GM21515 (cell line): ENCODE data around the gene CUL7.
A peak's percentile ranks its signal among the peaks of the same experiment; 100 is the strongest.
"Not testable (repeated sequence)": the region's sequence is repeated elsewhere in the genome, so short reads cannot be mapped to it uniquely, and the experiment has no call there.

Experiments used
- ATAC-seq: cut with Tn5 transposase; IDR thresholded peaks from one replicate; pipeline ENCODE4 v1.9.1; 2021; ENCODE audit not compliant: unreplicated experiment

The CUL7 gene

DNA sequence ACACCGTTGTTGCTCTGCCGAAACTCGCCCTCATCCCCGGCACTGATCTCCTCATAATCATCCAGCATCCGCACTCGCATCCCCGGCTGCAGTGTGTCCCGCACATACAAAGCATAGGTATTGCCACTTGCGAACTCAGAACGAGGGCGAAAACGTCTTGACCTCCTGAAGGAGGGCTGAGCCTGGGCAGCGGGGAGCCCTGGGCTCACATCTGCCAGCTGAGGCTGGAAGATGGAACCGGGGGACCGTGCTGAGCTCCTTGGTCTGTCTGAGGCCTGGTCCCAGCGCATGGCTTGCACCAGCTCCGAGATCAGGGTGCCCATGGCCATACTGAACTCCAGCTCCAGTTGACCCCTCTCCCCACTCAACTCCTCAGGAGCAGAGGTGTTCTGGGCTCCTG lies 2.7 kb downstream of the CUL7 start:
- no peak for ATAC-seq

DNA sequence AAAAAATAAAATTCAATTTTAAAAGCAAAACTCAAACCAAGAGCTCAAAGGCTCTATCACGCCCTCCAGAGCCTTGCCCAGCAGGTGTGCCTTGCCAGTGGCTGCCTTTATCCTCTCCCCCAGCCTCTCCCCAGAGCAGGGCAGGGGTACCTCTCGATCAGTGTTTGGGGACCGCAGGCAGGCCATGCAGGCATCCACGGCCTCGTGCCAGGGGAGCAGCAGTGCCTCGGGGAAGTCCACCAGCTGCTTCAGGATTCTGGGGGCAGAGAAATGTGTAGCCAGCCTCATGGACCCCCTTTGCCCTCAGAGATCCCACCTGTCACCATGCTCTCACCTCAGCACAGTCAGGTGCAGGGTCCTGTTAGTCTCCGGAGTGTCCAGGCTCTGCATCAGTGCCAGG lies 5.7 kb downstream of the CUL7 start:
- no peak for ATAC-seq

DNA sequence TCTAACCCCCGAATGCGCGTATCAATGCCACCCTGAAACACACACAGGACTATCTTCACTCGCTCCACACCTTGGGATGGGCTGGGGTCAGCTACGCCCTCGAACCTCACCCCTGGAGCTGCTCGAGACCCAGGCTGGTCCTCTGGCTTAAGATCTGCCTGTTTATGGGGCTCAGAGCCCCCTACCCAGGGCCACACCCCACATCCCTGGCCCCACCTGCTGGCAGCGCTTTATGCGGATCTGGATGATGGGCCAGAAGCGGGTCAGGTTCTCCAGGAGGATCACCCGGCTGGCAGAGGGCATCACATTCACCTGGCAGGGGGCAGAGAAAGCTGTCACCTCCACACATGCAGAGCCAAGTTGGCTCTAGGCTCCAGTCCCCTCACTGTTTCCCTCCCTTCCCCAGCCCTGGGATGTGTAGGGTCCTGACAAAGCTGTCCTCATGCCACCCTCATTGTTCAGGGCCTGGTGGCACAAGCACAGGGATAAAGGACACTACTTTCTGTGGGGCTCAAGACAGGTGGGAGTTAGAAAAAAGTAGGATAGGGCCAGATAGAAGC lies 8.2 kb downstream of the CUL7 start:
- no peak for ATAC-seq

DNA sequence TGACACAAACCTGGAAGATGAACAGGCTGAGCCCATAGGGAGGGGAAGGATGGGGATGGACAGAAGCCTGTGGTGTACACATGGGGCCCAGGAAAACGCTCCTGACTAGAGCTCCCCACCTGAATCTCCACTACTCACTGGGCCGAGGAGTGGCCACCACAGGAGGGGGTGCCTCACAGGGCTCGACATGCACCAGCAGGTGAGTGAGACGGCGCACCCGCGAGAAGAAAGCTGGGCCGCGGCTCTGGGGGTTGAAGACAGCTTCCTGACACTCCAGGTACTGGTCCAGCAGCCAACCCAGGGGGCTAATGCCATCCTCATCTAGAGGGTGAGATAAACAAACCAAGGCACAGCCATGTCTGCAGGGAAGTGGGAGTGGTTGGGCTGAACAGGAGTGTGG lies 10.3 kb downstream of the CUL7 start:
- no peak for ATAC-seq

DNA sequence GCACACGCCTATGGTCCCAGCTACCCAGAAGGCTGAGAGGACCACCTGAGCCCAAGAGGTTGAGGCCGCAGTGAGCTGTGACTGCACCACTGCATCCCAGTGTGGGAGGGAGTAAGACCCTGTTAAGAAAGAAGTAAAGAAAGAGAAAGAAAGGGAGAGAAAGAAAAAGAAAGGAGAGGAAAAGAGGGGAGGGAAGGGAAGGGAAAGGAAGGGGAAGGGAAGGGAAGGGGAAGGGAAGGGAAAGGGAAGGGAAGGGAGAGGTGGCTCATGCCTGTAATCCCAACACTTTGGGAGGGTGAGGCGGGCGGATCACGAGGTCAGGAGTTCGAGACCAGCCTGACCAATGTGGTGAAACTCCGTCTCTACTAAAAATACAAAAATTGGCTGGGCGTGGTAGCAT lies 12.2 kb downstream of the CUL7 start:
- not testable (repeated sequence) for ATAC-seq

DNA sequence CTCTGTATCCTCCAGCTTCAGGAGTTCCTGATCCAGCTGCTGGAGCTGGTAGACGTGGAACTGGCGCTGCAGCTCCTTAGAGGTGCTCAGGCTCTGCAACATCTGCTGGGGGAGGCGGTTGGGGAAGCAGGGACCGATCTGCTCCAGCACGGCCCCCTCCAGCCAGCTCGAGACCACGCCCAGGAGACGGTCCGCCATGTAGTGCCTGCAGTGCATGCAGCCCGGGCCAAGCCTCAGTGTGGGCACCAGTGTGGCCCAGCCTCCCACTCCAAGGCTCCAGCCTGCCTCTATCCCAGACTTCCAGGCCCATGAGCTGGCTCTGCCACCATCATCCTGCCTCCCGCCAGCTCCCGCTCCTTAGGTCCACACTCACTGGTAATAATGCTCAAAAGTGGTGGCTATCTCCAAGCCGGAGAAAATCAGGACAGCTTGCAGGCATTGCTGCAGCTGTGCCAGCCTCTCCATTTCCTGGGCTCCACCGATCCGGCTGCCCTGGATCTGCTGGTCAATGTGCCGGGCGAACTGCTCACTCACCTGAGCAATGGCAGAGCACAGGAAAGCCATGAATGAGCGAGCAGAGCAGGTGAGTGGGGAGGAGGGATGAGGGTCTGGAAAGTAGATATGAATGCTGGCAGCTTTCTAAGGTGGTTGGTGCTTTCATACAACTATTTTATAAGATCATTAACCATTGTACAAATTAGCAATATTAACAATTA lies 13.0 kb downstream of the CUL7 start:
- ATAC-seq = no peak

DNA sequence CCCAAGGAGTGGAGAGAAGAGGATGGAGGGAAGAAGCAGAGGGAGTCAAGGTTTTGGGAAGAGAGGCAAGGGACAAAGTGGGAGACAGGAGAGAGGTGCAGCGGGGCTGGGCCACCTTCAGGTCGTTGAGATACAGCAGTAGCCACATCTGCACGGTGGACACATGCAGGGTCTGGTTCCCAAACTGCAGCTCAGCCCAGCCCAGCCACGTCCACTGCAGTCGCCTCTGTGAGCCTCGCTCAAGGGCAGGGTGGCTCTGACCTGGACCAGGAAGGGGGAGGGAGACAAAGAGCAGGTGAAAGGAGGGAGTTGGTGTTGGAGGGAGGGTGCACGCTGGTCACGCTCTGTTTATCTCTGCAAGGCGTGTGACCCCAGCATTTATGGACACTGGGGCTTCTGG lies 14.9 kb downstream of the CUL7 start:
- ATAC-seq = no peak

DNA sequence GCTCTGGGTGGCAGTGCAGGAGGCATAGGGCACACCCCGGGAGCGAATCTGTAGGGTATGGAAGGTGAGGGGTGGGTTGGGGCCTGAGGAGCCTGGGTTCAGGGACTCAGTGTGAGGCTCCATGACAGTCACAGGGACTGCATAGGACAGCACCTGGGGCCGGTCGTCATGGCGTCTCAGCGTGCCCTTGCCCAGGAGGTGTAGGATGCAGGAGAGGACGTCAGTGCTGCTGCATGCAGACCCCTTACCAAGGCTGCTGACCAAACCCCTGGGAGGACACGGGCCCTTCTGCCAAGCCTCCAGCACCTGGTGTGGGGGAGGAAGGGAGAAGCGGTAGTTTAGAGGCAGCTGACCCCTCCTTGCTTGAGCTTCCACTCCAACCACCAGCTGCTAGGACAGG lies 15.9 kb downstream of the CUL7 start:
- no peak for ATAC-seq

DNA sequence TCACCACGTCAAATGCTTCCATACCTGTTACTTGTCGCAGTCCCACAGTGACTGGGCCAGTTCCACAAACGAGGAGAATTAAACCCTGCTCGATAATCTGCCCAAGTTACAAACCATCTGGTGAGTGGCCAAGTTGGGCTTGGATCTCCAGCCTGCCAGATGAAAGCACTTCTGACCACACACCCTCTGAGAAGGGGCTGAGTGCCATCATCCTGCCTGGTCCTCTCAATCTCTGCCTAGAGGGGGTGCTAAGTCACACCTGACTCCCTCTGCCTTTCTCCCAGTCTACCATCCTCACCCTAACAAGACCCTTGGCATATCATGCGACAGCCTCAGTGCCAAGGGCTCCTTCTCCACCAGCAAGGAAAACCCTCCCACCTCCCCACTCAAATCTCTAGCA lies 16.5 kb downstream of the CUL7 start:
- no peak for ATAC-seq

DNA sequence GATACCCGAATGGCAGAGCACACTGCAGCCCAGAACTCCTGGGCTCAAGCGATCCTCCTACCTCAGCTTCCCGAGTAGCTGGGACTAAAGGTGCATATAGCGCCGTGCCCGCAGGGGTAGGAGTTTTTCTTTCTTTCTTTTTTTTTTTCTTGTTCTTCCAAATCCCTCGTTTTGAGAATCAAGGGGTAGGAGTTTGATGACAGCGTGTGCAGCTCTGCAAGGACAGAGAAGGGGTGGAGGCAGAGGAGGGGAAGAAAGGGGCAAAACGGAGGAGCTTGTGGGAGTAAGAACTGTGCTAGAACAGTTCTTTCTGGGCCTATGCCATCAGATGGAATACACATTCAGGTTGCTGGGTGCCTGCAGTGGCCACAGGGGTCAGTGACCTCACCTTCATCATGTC lies 16.9 kb downstream of the CUL7 start:
- ATAC-seq = no peak

DNA sequence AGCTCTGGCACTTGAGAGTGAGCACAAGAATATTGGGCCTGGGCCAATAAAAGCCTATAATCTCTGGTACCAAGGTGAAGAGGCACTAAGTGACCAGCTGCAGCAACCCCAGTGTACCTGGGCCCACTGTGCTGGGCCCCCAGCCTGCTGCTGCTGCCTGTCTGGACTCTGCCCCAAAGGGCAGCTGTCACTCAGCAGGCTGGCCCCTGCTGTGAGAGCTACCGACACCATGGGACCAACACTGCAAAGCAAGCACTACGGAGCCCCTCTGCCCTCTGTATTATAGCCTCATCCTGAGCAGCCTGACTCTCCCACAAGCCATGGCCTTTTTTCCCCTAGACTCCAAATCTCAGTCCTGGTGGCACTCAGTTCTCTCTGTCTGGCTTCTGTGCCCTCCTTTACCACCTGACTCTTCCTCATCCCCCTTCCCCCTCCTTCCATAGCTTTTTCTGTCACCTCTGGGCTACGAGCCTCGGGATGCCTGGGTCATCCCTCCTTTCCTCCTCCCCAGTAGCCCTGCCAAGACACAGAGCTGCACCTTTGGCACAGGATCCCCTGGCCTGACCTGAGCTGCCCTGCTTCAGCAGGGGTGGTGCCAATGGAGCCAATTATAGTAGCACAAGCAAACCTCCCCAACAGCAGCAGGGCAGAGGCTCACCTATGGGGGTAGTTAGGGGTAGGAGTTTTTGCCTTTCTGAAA lies 18.0 kb downstream of the CUL7 start:
- no peak for ATAC-seq

DNA sequence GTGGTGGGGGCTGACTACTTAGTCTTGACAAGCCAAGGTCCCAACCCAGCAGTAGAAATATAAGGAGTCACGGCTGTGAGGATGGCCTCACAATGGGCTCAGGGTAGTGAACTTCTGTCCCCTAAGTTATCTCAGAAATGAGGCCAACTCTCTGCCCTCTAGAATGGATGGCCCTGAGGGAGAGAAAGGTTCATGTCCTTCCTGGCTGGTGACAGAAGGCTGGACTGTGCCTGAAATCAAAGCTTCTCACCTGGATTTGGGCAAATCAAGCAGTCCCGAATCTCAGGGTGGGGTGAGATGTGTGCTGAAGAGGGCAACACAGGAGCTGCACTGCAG lies 19.5 kb downstream of the CUL7 start:
- no peak for ATAC-seq

DNA sequence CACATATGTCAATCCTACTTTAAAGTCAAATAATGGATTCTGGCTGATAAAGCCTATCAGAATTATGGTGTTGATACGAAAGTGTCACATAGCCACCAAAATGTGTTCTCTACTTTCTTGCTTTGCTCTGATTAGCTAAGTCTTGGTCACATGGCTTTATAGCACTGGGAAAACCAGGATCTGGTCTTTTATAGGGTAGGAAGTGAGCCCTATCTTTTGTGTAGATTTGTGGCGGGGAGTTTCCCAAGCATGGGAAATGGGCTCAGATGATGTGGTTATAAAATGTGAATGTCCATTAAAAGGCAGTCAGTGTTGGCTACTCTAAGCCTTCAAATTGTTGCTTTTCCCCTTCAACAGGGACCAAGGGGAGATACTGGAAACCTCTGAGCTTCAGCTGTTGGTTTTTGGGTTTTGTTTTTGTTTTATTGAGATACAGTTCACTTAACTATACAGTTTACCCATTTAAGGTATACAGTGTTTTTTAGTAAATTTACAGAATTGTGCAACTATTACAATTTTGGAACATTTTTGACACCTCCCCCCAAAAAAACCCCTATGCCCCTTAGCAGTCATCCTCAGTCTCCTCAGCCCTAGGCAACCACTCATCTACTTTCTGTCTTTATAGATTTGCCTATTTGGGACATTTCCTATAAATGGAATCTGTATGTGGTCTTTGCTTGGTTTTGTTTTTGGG lies 20.0 kb downstream of the CUL7 start:
- no peak for ATAC-seq

DNA sequence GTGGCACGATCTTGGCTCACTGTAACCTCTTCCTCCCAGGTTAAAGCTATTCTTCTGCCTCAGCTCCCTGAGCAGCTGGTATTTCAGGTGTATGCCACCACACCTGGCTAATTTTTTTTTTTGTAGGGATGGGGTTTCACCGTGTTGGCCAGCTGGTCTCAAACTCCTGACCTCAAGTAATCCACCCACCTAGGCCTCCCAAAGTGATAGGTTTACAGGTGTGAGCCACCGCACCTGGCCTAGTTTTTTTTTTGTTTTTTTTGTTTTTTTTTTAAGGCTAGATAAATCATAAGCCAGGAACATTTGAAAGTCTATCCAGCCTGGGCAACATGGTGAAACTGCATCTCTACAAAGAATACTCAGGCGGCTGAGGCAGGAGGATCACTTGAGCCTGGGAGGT lies 21.3 kb downstream of the CUL7 start:
- no peak for ATAC-seq

DNA sequence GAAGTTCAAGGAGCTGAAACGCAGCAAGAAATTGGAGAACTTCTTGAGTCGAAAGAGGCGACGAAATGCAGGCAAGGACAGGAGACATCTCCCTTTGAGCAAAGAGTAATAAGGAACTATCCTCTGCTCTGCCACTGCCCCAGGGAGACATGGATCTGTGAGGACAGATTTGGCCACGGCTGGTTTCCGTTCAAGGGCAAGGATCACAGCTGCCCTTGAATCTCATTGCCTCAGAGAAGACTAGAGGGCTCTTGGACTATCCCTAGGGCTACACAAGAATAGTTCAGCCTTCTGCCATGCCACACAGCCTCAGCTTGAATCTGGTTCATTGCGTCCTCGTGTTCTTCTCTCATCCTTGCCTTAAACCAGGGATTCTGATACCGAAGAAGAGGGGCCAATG lies 24.5 kb downstream of the CUL7 start:
- no peak for ATAC-seq

DNA sequence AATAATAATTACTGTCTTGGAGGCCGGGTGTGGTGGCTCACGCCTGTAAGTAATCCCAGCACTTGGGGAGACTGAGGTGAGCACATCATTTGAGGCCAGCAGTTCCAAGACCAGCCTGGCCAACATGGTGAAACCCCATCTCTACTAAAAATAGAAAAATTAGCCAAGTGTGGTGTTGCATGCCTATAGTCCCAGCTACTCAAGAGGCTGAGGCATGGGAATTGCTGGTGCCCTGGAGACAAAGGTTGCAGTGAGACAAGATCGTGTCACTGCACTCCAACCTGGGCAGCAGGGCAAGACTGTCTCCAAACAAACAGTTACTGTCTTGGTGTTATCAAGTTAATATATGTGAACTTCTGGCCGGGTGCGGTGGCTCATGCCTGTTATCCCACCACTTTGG lies 27.3 kb downstream of the CUL7 start:
- no peak for ATAC-seq

DNA sequence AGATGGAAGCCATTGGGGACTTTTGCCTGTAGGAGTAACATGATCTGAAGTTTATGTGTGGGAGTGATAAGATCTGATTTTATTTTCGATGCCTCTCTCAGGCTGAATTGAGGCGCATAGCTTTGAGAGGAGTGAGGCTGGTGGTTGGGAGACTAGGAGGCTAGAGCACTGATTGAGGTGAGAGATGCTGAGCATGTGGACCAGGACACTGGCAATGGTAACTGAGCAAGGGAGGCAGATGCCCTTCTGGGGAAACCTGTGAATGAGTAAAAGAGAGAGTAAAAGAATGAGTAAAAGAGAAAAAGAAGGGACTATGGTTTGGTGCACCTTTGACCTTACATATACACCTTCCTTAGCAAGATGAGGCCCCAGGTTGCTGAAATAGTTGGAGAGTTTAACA lies 29.2 kb downstream of the CUL7 start:
- no peak for ATAC-seq

DNA sequence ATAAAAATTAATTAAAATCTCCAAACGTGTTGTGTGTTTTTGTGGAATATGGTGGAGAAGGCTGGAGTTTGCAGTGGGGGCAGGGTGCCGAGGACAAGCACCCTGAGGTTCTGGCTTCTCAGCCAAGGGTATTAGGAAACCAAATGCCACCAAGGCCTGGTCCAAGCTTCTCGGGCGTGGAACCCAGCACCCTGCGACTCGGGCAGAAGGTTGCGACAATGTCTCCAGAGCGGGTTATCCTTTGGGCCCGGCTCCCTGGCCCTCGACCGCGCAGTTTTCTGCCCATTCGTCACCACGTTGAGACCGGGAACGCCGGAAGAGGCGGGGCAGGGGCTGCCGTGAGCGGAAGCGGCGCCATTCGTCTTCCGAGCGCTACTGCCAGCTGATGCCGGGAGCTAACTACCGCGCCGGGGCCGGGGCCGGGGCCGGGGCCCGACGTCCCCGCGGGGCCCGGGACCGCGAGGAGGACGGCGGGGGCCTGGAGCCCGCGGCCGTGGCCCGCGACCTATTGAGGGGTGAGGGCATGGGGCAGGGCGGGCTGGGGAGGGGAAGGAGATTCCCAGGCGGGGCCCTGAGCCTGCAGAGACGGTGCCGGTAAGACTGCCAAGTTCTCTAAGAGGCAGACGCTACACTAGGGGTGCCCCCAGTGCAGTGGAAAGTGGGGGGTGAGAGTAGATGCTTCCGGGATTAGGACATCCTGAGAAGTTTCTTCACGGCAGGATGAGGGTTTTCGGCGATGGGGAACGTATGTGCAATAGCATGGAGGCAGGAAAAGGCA lies 32.2 kb downstream of the CUL7 start, which contains the start of gene RRP36:
RRP36 (plus strand) TSS at position 354 of the 778 bp plus-strand sequence; CDS start at position 386, 32 bp downstream.
- ATAC-seq = peak; percentile 56

DNA sequence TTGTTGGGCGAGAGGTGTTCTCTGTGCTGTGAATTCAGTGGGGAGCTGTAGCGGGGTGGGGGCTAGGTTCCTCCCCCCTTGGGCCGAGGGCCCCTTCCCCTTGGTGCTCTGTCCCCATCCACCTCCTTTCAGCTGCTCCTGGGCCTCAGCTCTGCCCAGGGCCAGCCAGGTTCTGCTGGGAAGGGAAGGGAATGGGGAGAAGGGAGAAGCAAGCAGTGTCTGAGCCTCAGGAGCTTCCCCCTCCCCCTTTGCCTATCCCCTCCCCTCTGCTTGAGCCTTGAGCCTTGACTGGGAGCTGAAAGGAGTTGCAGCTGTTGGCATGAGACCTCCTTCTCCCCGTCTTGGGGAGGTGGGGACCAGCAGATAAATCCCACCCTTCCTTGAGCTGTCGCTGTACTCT lies 32.8 kb downstream of the CUL7 start:
- ATAC-seq = no peak

DNA sequence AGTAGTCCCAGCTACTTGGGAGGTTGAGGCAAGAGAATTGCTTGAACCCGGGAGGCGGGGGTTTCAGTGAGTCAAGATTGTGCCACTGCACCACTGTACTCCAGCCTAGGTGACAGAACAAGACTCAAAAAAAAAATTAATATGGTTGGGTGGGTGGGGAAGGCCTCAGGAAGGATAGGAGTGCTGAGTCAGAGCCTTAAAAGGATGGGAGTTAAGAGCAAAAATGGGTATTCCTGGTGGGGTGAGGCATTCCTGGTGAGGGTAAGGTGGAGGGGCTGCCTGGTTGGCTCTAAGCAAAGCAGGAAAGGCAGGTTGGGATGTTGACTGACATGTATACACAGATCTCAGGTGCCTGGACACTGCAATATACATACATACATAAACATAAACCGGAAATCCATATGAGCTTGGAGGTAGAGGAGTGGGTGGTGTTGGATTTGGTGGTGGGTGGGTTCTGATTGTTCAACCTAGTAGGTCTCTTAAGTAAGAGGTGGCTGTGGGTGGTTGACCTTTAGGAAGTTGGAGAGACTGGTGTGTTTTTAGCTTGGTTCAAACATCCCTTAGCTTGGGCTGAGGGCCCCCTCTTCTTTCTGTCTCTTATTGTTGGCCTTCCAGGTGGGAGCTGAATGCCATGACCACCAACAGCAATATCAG lies 33.5 kb downstream of the CUL7 start:
- no peak for ATAC-seq

DNA sequence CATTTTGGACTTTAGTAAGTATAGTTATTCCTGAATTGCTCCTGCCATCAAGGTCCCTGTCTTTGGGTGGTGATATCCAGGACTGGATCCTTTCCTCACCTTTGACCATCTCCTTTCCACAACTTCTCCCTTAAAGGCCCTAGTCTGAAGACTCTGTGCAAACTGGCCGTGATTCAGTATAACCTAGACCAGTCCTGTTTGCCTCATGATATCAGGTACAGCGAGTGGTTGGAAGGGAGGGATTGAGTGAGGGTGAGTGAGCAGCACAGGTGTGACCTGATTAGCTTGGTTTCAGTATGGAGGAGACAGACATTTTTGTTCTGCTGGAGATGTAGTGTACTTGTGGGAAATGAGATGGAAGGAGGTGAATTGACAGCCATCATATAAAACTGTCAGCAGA lies 34.5 kb downstream of the CUL7 start:
- no peak for ATAC-seq
